HEK293 (cell line): ENCODE results near the gene ARPC4.

ENCODE experiments used
- CTCF ChIA-PET: fragments of 350-600 bp; formaldehyde crosslinking; extraction: SDS; loops from one replicate; lab custom pipeline; 2021; ENCODE audit warnings: antibody characterized with exemption; lab: Yijun Ruan, JAX
- POLR2A ChIA-PET: fragments of 300-600 bp; formaldehyde crosslinking; extraction: SDS; loops from one replicate; lab custom pipeline; 2020; ENCODE audit warnings: antibody characterized with exemption, inconsistent platforms; lab: Yijun Ruan, JAX
- H3K27ac ChIP-seq: fragments of 200-500 bp; sonication (Bioruptor generic); 2 replicates; pipeline ENCODE4 v1.5.1; 2014; ENCODE audit warnings: low read depth, low read length, control low read depth, inconsistent platforms; ENCODE audit errors: extremely low read depth
- H3K36me3 ChIP-seq, 2 experiments: fragments of 200-500 bp in 1 of 2; sonication (Bioruptor generic) in 1 of 2; 1 replicate in 1 of 2; 2 replicates in 1 of 2; pipeline ENCODE4 v1.5.1; 2014 to 2017; ENCODE audit warnings: inconsistent platforms in 2 of 2, low read length in 2 of 2; ENCODE audit not compliant: control insufficient read depth in 2 of 2, insufficient read depth in 1 of 2
- H3K4me1 ChIP-seq: fragments of 200-500 bp; sonication (Bioruptor generic); 2 replicates; pipeline ENCODE4 v1.5.1; 2014; ENCODE audit warnings: mild to moderate bottlenecking, low read length, inconsistent platforms; ENCODE audit not compliant: control insufficient read depth, insufficient read depth
- H3K4me3 ChIP-seq: 2 replicates; pipeline ENCODE4 v1.5.1; 2011; ENCODE audit warnings: low read depth, mild to moderate bottlenecking, control low read depth, low read length, moderate library complexity
- H3K9me3 ChIP-seq: fragments of 200-500 bp; sonication (Bioruptor generic); 2 replicates; pipeline ENCODE4 v1.5.1; 2014; ENCODE audit warnings: low read depth, low read length, inconsistent platforms; ENCODE audit not compliant: control insufficient read depth, insufficient read depth
- BCL11B ChIP-seq: fragments of 450-650 bp; formaldehyde crosslinking; IDR thresholded peaks from 2 replicates; pipeline ENCODE4 v1.5.1; 2016; ENCODE audit warnings: low read depth, missing biosample characterization, missing genetic modification characterization
- EGR2 ChIP-seq: fragments of 450-650 bp; formaldehyde crosslinking; IDR thresholded peaks from 2 replicates; pipeline ENCODE4 v1.5.1; 2016; ENCODE audit warnings: low read depth, missing biosample characterization, missing genetic modification characterization
- GLI2 ChIP-seq: fragments of 450-650 bp; formaldehyde crosslinking; IDR thresholded peaks from 2 replicates; pipeline ENCODE4; 2017; ENCODE audit warnings: missing biosample characterization, missing genetic modification characterization, low read depth, borderline replicate concordance
- GLIS2 ChIP-seq: fragments of 450-650 bp; formaldehyde crosslinking; IDR thresholded peaks from 2 replicates; pipeline ENCODE4 v1.5.1; 2016; ENCODE audit warnings: missing biosample characterization, missing genetic modification characterization
- HOXC10 ChIP-seq: sonication (generic); formaldehyde crosslinking; IDR thresholded peaks from 2 replicates; pipeline ENCODE4 v1.8.1; 2023; ENCODE audit warnings: mild to moderate bottlenecking, missing genetic modification reagents
- OSR2 ChIP-seq: fragments of 450-650 bp; formaldehyde crosslinking; IDR thresholded peaks from 2 replicates; pipeline ENCODE4 v1.5.1; 2016; ENCODE audit warnings: missing biosample characterization, missing genetic modification characterization
- PATZ1 ChIP-seq: fragments of 450-650 bp; formaldehyde crosslinking; IDR thresholded peaks from 2 replicates; pipeline ENCODE4 v1.5.1; 2016; ENCODE audit warnings: missing biosample characterization, missing genetic modification characterization
- REPIN1 ChIP-seq: fragments of 450-650 bp; formaldehyde crosslinking; IDR thresholded peaks from 2 replicates; pipeline ENCODE4 v1.5.1; 2017; ENCODE audit warnings: missing biosample characterization, missing genetic modification characterization, low read depth
- SALL2 ChIP-seq: fragments of 450-650 bp; formaldehyde crosslinking; IDR thresholded peaks from 2 replicates; pipeline ENCODE4 v1.5.0; 2017; ENCODE audit warnings: missing biosample characterization, mild to moderate bottlenecking, missing genetic modification characterization, borderline replicate concordance
- SP2 ChIP-seq: fragments of 450-650 bp; formaldehyde crosslinking; IDR thresholded peaks from 2 replicates; pipeline ENCODE4 v1.5.1; 2016; ENCODE audit warnings: missing biosample characterization, missing genetic modification characterization
- TRIM28 ChIP-seq: IDR thresholded peaks from 2 replicates; pipeline ENCODE4 v1.6.1; 2011; ENCODE audit warnings: low read length, control low read depth, borderline replicate concordance
- YY1 ChIP-seq: fragments of 450-650 bp; formaldehyde crosslinking; IDR thresholded peaks from 2 replicates; pipeline ENCODE4 v1.5.1; 2018; ENCODE audit warnings: missing biosample characterization, missing genetic modification characterization
- ZBTB48 ChIP-seq: fragments of 450-650 bp; formaldehyde crosslinking; IDR thresholded peaks from 2 replicates; pipeline ENCODE4 v1.5.1; 2016; ENCODE audit warnings: missing biosample characterization, missing genetic modification characterization
- ZBTB6 ChIP-seq: fragments of 450-650 bp; formaldehyde crosslinking; IDR thresholded peaks from 2 replicates; pipeline ENCODE4 v1.5.1; 2017; ENCODE audit warnings: missing biosample characterization, missing genetic modification characterization
- ZNF174 ChIP-seq: fragments of 450-650 bp; formaldehyde crosslinking; IDR thresholded peaks from 2 replicates; pipeline ENCODE4 v1.5.0; 2017; ENCODE audit warnings: missing biosample characterization, mild to moderate bottlenecking, missing genetic modification characterization
- ZNF2 ChIP-seq: fragments of 450-650 bp; formaldehyde crosslinking; IDR thresholded peaks from 2 replicates; pipeline ENCODE4 v1.5.1; 2016; ENCODE audit warnings: missing biosample characterization, missing genetic modification characterization
- ZNF202 ChIP-seq: fragments of 450-650 bp; formaldehyde crosslinking; IDR thresholded peaks from 2 replicates; pipeline ENCODE4 v1.5.1; 2016; ENCODE audit warnings: missing biosample characterization, missing genetic modification characterization, borderline replicate concordance
- ZNF223 ChIP-seq: fragments of 450-650 bp; formaldehyde crosslinking; IDR thresholded peaks from 2 replicates; pipeline ENCODE4 v1.5.1; 2016; ENCODE audit warnings: missing biosample characterization, missing genetic modification characterization
- ZNF324 ChIP-seq: fragments of 450-650 bp; formaldehyde crosslinking; IDR thresholded peaks from 2 replicates; pipeline ENCODE4 v1.5.1; 2016; ENCODE audit warnings: missing biosample characterization, missing genetic modification characterization
- ZNF362 ChIP-seq: fragments of 450-650 bp; formaldehyde crosslinking; IDR thresholded peaks from 2 replicates; pipeline ENCODE4 v1.5.1; 2016; ENCODE audit warnings: missing biosample characterization, missing genetic modification characterization
- ZNF366 ChIP-seq: fragments of 450-650 bp; formaldehyde crosslinking; conservative IDR thresholded peaks from 2 replicates; pipeline ENCODE4 v1.5.1; 2016; ENCODE audit warnings: missing biosample characterization, missing genetic modification characterization
- ZNF37A ChIP-seq: fragments of 450-650 bp; IDR thresholded peaks from 2 replicates; pipeline ENCODE4 v1.5.1; 2018; ENCODE audit warnings: missing biosample characterization, missing genetic modification characterization
- ZNF391 ChIP-seq: fragments of 450-650 bp; formaldehyde crosslinking; IDR thresholded peaks from 2 replicates; pipeline ENCODE4 v1.5.1; 2016; ENCODE audit warnings: low read depth, missing biosample characterization, missing genetic modification characterization, borderline replicate concordance
- ZNF394 ChIP-seq: fragments of 450-650 bp; formaldehyde crosslinking; IDR thresholded peaks from 2 replicates; pipeline ENCODE4 v1.5.1; 2016; ENCODE audit warnings: missing biosample characterization, missing genetic modification characterization, mild to moderate bottlenecking, moderate library complexity, borderline replicate concordance
- ZNF544 ChIP-seq: fragments of 450-650 bp; formaldehyde crosslinking; IDR thresholded peaks from 2 replicates; pipeline ENCODE4 v1.5.0; 2017; ENCODE audit warnings: missing biosample characterization, missing genetic modification characterization
- ZNF555 ChIP-seq: fragments of 450-650 bp; formaldehyde crosslinking; conservative IDR thresholded peaks from 2 replicates; pipeline ENCODE4 v1.5.1; 2017; ENCODE audit warnings: missing biosample characterization, mild to moderate bottlenecking, missing genetic modification characterization, inconsistent platforms
- ZNF561 ChIP-seq: fragments of 450-650 bp; IDR thresholded peaks from 2 replicates; pipeline ENCODE4 v1.5.1; 2018; ENCODE audit warnings: missing biosample characterization, missing genetic modification characterization, borderline replicate concordance
- ZNF658 ChIP-seq: fragments of 450-650 bp; formaldehyde crosslinking; IDR thresholded peaks from 2 replicates; pipeline ENCODE4; 2016; ENCODE audit warnings: missing biosample characterization, missing genetic modification characterization
- ZNF837 ChIP-seq: fragments of 450-650 bp; formaldehyde crosslinking; IDR thresholded peaks from 2 replicates; pipeline ENCODE4 v1.5.1; 2016; ENCODE audit warnings: missing biosample characterization, missing genetic modification characterization
- ZNF843 ChIP-seq: fragments of 450-650 bp; formaldehyde crosslinking; IDR thresholded peaks from 2 replicates; pipeline ENCODE4 v1.5.1; 2016; ENCODE audit warnings: missing biosample characterization, missing genetic modification characterization
- ZSCAN16 ChIP-seq: fragments of 450-650 bp; formaldehyde crosslinking; IDR thresholded peaks from 2 replicates; pipeline ENCODE4 v1.5.1; 2016; ENCODE audit warnings: missing biosample characterization, missing genetic modification characterization
- TF ChIP-seq, protein P1 (sequence below): fragments of 450-650 bp; formaldehyde crosslinking; IDR thresholded peaks from 2 replicates; pipeline ENCODE4 v1.5.1; 2017; ENCODE audit warnings: missing biosample characterization, missing genetic modification characterization

Gene ARPC4

GRCh38 chr3:9748031-9748430, 44.9 kb upstream of the ARPC4 start:
- Histone ChIP-seq H3K4me3 (no peak overlapping the region), H3K9me3 (no peaks in the 10 kb centered on the region), H3K36me3 (peaks cover 0 to 84% of the 10 kb centered on the region in 2 experiments; a peak in 2 of 3 replicates), H3K4me1 (0 out of 2 replicates have a peak, but pooled peaks cover 2% of the 10 kb centered on the region), H3K27ac (no peak overlapping the region)
- no peak for TF ChIP-seq GLI2
- no peak for TF ChIP-seq ZSCAN16
- TF ChIP-seq ZNF366 (tag by site-specific recombination) = no peak
- TF ChIP-seq SP2 (tag by site-specific recombination) = no peak
- TF ChIP-seq ZNF391 (tag by site-specific recombination) = no peak
- TF ChIP-seq ZNF843 (tag by site-specific recombination) = no peak
- TF ChIP-seq ZNF174 (tag by site-specific recombination) = no peak
- TF ChIP-seq, protein P1, sequence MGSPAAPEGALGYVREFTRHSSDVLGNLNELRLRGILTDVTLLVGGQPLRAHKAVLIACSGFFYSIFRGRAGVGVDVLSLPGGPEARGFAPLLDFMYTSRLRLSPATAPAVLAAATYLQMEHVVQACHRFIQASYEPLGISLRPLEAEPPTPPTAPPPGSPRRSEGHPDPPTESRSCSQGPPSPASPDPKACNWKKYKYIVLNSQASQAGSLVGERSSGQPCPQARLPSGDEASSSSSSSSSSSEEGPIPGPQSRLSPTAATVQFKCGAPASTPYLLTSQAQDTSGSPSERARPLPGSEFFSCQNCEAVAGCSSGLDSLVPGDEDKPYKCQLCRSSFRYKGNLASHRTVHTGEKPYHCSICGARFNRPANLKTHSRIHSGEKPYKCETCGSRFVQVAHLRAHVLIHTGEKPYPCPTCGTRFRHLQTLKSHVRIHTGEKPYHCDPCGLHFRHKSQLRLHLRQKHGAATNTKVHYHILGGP (tag by site-specific recombination) = no peak
- no peak for TF ChIP-seq ZNF223
- no peak for TF ChIP-seq ZNF394 (tag by site-specific recombination)
- no peak for TF ChIP-seq EGR2 (tag by site-specific recombination)
- TF ChIP-seq YY1 (tag by site-specific recombination) = no peak
- TF ChIP-seq ZBTB6 = no peak
- TF ChIP-seq GLIS2 (tag by site-specific recombination) = no peak
- no peak for TF ChIP-seq OSR2 (tag by site-specific recombination)
- TF ChIP-seq ZNF837 = no peak
- TF ChIP-seq ZNF2 (tag by site-specific recombination) = no peak
- TF ChIP-seq ZNF362 (tag by site-specific recombination) = no peak
- ChIA-PET POLR2A (interaction anchor here (2.5 to 2.7 kb wide), 2 partner anchors 16 to 45 kb away, joined by 16 to 47 read pairs; partner anchors contain the start of genes ARPC4, BRPF1 and TADA3), CTCF (no interaction called here)

DNA sequence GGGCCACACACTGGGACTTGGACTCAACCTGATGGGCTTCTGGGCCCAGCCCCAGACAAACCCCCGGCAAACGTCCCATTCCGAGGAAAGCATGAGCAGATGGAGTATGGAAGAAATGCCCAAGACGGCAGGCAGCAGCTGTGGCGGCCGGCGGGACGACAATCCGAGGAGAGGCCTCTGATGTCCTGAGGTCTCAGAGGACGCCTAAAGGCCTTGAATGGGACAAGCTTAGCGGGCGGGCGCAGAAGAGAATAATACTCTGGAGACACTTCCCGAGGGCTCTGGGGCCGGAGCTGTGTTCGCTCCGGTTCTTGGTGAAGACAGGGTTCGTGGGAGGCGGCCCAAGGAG, 43.6 kb upstream of the ARPC4 start:
- peak overlapping the region; percentile 66 for H3K27ac ChIP-seq
- ChIA-PET POLR2A (interaction anchor here (0.8 to 2.7 kb wide), 12 partner anchors 10 to 353 kb away, joined by 3 to 47 read pairs (median 8); partner anchors contain the start of genes ARPC4, BRPF1, CAMK1 and MTMR14), CTCF (interaction anchor here (1.1 to 2.2 kb wide), 4 partner anchors 19 to 246 kb away, joined by 3 to 7 read pairs (median 4); no protein-coding TSS in a partner anchor)
- H3K36me3 ChIP-seq = peaks cover 0 to 74% of the 10 kb centered on the region in 2 experiments; a peak in 2 of 3 replicates
- H3K4me3 ChIP-seq = peak overlapping the region; percentile 59
- H3K9me3 ChIP-seq = no peaks in the 10 kb centered on the region
- H3K4me1 ChIP-seq = 0 out of 2 replicates have a peak, but pooled peaks cover 2% of the 10 kb centered on the region
- TF ChIP-seq SALL2 (tag by site-specific recombination) (no peak), HOXC10 (CRISPR knock-in tag) (no peak), BCL11B (tag by site-specific recombination) (no peak), ZNF324 (0 out of 2 replicates have a peak, but pooled peaks have one; percentile 14), ZNF37A (tag by site-specific recombination) (no peak), ZNF544 (tag by site-specific recombination) (no peak), ZNF555 (no peak), REPIN1 (tag by site-specific recombination) (0 out of 2 replicates have a peak, but pooled peaks have one; percentile 49), ZNF658 (no peak), ZNF202 (tag by site-specific recombination) (no peak), PATZ1 (tag by site-specific recombination) (no peak), ZNF561 (tag by site-specific recombination) (no peak; the same call in 1 of the 2 replicates), TRIM28 (no peak), ZBTB48 (tag by site-specific recombination) (0 out of 2 replicates have a peak, but pooled peaks have one; percentile 20)
